Suppressor macrophage treated with lipopolysaccharide for 4 hours (primary cell): ENCODE data around the gene CHD5.
A peak's percentile ranks its signal among the peaks of the same experiment; 100 is the strongest.
"Not testable (repeated sequence)": the region's sequence is repeated elsewhere in the genome, so short reads cannot be mapped to it uniquely, and the experiment has no call there.

ENCODE experiments used
- DNase-seq: peaks from one replicate; pipeline ENCODE4 v3.0.0-alpha.2; 2020

The CHD5 gene

GRCh38 chr1:6080469-6080868 is 99.7 kb downstream of the CHD5 start:
- peak; percentile 9 for DNase-seq

GRCh38 chr1:6077919-6078318 is 102.2 kb downstream of the CHD5 start:
- DNase-seq = no peak

GRCh38 chr1:6077506-6077905 is 102.6 kb downstream of the CHD5 start:
- no peak for DNase-seq

- not testable (repeated sequence) for DNase-seq
Measured at GRCh38 chr1:6077061-6077460, 103.1 kb downstream of the CHD5 start.

DNA sequence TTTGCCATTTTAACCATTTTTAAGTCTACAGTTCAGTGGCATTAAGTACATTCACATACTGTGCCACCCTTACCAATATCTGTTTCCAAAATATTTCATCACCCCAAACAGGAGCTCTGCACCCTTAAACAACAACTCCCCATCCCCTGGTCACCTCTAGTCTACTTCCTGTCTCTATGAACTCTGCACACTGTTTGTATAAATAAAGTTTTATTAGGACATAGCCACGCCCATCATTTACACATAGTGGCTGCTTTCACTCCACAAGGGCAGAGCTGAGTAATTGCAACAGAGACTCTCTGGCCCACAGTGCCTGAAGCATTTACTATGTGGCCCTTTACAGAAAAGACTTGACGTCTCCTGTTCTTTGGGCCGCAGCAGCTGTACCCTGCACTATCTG is 104.4 kb downstream of the CHD5 start:
- peak; percentile 45 for DNase-seq

DNA sequence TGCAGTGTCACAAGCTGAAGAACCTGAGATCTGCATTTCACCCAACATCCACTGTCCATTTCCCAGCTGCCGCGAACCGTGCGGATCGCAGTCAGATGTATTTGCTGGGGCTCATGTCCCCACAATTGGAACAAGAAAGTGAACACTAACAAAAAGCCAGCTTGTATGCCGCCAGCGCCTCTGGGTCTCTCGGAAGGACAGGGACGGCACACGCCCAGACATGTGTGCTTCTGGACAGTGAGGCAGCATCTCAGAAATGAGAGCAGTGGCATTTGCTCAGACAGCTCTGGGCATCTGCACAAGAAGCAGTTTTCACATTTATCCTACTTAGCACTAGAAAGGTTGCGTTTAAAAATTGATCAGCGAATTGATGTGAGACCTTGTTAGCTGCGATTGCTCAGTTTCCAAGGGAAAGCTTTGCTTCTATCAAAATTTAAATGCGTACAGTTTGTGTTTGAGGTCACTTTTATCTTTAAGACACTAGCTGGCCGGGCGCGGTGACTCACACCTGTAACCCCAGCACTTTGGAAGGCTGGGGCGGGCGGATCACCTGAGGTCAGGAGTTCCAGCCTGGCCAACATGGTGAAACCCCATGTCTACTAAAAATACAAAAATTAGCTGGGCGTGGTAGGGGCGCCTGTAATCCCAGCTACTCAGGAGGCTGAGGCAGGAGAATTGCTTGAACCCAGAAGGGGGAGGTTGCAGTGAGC is 105.8 kb downstream of the CHD5 start:
- DNase-seq = no peak

DNA sequence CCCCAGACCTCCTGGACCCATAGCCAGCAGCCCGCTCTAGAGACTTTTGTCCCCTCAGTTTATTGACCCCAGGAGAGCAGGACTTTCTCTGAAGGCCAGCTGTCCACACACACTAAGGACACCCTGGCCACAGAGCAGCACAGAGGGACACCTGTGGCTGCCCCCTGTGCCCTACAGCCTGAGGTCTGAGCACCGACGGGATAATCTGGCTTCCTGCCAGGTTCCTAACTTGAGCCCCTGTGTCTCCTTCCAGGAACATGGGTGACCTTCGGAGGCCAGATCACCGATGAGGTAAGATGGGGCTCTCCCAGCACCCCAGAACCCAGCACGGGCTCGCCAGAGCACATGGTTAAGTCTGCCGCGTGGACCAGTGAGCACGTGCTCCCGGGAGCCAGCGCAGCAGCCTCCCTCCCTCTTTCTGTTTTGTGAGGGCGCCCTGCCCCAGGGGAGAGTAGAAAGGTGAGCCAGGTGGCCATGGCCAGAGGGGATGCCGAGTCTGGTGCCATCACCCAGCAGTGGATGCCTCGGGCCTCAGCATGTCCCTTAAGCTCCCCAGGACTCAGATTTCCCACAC is 106.6 kb downstream of the CHD5 start:
- no peak for DNase-seq

- no peak for DNase-seq
Measured at GRCh38 chr1:6072774-6073479, 107.2 kb downstream of the CHD5 start.

GRCh38 chr1:6071219-6071618 is 108.9 kb downstream of the CHD5 start:
- no peak for DNase-seq

- DNase-seq = no peak
Measured at GRCh38 chr1:6070450-6070974, 109.6 kb downstream of the CHD5 start.

DNA sequence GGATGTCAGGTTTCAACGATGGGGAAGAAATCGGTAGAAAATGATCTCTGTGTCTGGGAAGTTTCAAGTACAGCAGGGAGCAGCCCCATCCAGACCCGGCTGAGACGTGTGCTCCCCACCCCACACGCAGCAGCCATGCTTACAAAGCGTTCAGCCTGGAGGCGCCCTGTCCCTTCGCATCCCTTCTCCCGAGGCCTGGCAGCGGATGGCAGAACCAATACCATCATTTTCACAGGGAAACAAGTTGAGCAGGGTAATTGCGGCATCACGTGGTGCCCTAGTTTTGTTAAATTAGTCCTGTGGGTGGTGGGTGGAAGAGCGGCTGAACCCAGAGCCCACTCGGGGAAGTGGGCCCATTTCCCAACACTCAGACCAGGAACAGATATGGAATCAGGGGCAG is 110.5 kb downstream of the CHD5 start:
- no peak for DNase-seq

DNA sequence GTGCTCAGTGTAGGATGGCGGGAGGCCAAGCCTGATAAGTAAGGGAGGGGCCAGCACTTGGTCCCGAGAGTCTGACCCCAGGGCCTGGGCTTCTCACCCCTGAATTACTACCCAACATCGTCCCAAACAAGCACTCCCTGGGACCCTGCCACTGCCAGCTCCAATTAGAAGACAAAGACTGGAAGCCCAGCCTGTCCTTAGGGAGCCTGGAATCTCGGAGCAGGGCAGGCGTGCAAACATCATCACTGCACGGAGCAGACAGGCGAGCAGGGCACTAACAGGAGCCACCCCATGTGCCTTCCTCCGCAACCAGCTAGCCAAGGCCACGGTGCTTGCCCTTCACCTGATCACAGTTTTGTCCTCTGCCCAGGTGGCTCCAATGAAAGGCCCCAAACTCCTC is 111.2 kb downstream of the CHD5 start:
- DNase-seq = no peak

- no peak for DNase-seq
Measured at GRCh38 chr1:6068073-6068472, 112.0 kb downstream of the CHD5 start.

GRCh38 chr1:6066680-6067079 is 113.4 kb downstream of the CHD5 start:
- no peak for DNase-seq

DNA sequence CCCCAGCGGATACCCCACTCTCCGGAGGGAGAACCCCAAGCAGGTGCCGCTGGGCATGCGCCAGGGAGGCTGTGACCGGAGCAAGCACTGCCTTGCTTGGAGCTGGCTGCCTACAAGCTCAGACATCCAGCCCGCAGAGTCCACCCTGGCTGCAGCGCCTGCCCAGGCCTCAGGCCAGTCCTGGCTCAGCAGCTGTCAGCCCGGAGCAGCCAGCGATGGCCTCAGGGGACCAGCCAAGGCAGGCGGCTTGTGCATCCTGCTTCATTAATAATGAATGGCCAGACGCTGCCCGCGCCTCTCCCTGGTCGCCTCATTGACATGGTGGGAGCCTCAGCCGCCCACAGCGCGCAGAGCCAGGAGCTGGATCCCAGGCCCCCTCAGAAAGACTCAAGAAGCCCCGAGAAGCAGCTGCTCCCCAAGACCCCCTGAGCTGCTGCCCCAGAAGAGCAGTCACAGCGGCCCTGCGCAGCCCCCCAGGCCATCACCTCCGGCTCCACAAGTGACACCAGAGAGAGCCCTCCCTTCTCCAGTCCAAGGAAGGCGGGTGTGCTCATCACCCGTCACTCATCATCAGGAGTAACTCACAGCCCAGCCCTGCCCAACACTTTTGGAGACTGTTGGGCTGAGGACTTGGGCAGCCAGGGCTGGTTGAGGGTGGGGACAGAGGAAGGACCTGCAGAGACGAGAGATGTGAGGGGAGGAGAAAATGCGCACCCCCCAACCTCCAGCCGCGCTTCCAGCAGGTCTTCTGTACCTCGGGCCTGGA is 114.8 kb downstream of the CHD5 start:
- DNase-seq = no peak

DNA sequence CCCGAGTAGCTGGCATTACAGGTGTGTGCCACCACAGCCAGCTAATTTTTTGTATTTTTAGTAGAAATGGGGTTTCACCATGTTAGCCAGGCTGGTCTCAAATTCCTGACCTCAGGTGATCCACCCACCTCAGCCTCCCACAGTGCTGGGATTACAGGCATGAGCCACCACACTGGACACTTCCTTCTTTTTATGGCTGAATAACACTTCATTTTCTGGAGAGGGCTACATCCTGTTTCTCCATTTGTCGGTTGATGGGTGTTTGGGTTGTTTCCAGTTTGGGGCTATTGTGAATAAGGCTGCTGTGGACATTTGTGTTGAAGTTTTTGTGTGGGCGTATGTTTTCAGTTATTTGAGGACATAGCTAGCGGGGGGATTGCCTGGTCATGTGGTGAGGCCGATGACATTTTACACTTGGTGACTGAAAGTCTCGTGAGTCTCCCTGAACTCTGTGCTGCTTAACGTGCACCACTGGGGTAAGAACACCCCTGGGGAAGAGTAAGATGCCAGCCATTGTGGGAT is 116.5 kb downstream of the CHD5 start:
- peak; percentile 92 for DNase-seq

DNA sequence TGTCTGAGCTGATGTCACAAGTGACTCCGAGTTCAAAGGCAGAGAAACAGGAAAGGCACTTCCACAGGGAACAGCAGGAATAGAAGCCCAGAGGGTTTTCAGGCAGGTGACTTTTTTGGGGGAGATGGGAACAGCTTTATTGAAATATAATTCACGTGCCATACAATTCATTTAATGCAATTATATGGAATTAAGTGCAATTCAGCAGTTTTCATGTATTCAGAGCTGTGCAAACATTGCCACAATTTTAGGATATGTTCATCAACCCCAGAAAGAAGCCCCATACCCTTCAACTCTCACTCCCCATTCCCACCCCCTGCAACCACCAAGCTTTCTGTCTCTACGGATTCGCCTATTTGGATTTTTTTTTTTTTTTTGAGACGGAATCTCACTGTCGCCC is 117.5 kb downstream of the CHD5 start:
- no peak for DNase-seq

DNA sequence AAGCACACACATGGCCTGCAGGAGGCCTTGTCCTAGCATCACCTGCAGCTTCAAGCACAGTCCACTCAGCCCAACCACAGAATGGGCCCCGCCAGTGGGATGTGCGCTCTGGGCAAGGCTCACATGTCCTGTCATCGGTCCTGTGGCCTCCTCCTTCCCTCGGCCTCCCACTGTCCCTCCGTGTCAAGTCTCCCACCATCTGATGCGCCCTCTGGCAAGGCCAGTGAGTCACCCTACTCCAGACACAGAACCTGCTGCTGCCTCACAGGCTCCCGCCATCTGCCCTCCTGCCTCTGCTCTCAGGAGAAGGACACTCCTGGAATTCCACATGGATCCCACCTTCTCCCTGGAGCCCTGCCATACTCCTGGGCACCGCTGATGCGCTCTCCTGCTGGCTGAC is 120.3 kb downstream of the CHD5 start:
- peak; percentile 46 for DNase-seq

DNA sequence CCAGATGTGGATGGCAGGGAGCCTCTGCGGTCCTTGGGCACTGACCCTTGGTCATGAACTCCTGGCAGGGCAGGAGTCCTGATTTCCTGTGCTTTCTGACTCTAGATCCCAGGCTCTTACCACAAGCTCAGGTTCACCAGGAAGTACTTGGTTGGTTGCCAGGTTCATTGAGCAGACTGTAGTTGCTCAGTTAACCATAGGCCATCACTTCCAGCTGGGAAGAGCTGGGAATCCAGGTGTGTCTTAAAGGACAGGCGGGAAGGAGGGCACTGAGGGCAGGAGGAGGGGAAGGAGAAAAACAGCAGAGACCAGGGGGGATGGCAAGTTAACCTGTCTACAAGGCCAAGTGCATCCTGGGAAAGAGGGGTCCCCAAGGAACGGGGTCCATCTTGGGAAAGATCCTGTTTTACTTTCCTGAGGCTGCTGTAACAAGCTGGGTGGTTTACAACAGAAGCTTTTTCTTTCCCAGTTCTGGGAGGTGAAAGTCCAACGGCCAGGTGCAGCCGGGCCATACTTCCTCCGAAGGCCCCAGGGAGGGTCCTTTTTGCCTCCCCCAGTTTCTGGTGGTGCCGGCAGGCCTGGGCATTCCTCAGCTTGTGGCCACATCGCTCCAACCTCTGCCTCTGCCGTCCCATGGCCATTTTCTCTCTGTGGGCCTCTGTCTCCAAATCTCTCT is 122.8 kb downstream of the CHD5 start:
- DNase-seq = no peak

DNA sequence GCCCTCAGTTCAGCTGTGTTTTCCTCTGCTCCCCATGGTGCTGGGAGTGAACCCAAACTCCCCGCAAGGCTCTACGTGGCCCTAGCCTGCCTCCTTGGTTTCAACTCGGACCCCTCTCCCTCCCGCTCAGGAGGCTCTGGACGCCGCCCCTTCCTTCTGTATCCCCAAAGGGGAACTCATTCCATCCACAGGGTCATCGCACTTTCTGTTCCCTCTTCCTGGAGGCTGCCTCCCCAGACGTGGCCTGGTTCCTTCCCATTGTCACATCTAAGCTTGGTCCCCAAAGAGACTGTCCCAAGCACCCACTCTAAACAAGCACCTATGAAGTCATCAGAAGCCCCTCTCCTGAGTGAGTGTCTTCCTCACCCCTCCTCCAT is 123.6 kb downstream of the CHD5 start:
- DNase-seq = peak; percentile 78

DNA sequence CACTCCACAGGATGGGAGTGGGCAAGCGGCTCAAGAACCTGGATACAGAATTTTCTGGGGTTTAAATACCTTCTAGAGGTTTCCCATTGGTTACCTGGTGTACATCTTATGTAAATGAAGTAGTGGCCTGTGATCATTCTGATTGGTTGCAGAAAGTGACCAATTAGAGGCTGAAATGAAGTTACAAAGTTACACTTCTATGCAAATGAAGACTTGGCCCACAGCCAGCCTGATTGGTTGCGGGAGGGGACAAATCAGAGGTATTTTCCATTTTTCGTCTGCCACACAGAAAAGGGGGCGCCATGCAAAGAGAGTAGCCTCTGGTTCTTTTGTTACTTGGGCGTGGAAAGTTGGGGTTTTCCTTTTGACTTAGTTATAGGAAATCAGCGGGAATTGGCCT is 125.5 kb downstream of the CHD5 start:
- no peak for DNase-seq

- DNase-seq = no peak
Measured at GRCh38 chr1:6053206-6053546, 126.9 kb downstream of the CHD5 start.
